GM18507 (cell line): ENCODE measurements around the gene UBE2L5.

Experiments used
- DNase-seq: peaks from one replicate; pipeline ENCODE4 v3.0.0; 2011; ENCODE audit warnings: low read depth; ENCODE audit not compliant: insufficient read length; ENCODE audit errors: extremely low spot score
- FAIRE-seq: peaks from 2 replicates; lab custom pipeline; 2011; peaks lifted over from hg19 to GRCh38; lab: Jason Lieb, UNC

The UBE2L5 gene

DNA sequence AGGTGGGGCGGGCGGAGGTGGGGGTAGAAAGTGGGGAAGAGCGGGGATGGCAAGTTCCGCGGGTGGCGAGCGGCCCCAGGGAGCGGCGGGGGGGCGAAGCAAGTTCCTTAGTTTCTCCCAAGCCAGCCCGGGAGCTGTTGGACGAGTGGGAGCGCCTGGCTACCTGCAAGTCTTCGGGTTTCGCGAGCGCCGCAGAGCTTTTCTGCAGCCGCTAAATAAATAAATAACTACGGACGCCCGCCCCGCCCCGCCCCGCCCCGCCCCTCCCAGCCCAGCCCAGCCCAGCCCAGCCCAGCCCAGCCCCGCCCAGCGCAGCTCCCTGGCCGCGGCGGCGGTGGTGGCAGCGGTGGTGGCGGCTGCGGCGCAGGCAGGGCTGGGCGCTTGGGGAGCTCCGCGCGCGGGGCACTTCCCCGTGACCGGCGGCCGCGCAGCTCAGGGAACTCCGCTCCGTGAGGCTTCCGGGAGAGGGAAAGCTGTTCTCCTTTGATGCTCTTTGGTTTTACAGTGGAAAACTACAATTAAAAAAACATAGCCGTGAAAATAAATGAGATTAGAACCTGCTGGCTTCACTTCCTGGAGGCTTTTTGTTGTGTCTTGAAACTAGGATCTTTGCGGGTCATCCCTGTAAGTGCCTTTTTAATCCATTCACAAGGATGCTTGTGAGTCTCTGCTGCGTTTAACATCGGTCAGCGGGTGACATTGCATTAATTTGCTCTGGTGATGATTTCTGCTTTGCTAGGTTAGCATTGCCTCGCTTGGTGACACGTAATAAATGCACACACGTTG lies at the start of gene UBE2L5:
UBE2L5 (plus strand) TSS at position 440 of the 786 bp plus-strand sequence. CDS start 5,498 bp downstream, outside the sequence.
- no peak for DNase-seq

GRCh38 chr13:30373727-30374126 lies 48.6 kb upstream of the UBE2L5 start:
- no peak for FAIRE-seq
- DNase-seq: no peak

More for the DNA sequence above, at the start of gene UBE2L5:
- peak; percentile 74 for FAIRE-seq

DNA sequence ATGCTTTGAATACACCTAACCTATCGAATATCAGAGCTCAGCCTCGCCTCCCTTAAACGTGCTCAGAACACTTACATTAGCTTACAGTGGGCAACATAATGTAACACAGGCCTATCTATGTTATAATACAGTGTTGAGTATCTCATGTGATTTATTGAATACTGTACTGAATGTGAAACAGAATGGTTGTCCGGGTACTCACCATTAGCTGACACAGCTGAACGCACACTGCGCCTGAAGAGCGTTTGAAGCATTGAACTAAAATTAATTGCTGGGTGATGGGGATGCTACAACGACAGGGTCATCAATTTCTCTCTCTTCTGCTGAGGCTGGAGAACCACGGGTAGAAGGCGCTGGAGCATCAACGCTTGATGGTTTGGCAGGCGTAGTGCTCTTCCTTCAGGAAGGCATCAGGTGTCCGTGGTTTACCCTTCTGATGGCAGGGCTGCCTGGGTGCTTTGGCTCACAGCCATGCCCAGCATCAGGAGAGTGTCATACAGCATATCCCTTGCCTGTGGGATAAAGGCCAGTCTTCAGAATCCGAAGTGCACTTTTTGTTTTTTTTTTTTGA lies 46.9 kb upstream of the UBE2L5 start:
- FAIRE-seq (peak; percentile 86), DNase-seq (no peak)

DNA sequence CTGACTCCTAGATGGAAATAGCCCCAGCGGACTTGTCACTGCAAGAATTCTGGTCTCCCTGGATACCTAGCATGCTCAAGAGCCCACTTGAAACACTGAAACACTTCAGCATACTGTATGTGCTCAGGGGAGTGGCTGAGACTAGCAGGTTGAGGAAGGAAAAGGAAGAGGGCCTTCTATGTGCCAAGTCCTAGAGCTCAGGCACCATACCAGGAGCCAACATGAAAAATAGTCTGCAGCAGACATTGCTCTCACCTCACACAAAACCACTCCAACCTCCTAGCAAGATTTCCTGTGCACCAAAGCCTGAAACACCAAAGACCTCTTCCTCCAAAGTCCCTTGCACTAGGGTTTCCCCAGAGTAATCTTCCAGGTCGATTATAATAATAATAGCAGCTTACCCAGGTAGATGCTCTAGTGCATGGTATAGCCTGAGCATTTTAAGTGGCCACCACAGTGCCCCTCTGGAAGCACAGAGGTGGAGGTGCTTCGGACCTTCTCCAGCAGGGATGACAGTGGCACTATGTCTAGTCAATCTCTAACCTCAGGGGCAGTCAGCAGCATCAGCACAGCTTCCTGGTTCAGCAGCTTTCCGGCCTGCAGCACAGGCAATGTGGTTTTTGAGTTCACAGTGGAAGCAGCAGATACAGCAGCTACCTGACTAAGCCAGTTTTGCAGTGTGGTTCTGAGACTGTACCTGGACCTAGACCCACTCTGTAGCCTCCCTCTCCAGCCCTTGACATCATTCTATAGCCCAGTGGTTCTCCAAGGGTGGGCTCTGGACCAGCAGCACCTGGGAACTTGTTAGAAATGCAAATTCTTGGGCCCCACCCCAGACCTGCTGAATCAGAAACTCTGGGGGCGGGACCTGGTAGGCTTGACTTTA lies 45.6 kb upstream of the UBE2L5 start:
- peak; percentile 98 for FAIRE-seq
- DNase-seq: peak; percentile 58

DNA sequence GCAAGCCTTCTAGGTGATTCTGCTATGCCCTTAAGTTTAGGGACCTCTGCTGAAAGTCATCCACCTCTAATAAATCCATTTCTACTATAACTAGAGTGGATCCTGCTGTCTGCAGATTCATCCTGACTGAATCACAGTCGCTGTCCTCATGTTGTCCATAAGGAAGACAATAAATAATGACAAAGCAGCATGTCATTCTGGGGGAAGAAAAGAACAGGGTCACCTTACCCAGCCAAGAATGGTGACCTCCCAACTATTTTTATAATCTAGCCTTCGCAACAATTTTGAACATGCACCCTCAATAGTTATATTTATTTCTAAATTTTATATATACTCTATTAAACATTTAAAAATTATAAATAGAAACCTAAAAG lies 45.0 kb upstream of the UBE2L5 start:
- DNase-seq (no peak), FAIRE-seq (no peak)

GRCh38 chr13:30378191-30378590 lies 44.1 kb upstream of the UBE2L5 start:
- DNase-seq (no peak), FAIRE-seq (no peak)

DNA sequence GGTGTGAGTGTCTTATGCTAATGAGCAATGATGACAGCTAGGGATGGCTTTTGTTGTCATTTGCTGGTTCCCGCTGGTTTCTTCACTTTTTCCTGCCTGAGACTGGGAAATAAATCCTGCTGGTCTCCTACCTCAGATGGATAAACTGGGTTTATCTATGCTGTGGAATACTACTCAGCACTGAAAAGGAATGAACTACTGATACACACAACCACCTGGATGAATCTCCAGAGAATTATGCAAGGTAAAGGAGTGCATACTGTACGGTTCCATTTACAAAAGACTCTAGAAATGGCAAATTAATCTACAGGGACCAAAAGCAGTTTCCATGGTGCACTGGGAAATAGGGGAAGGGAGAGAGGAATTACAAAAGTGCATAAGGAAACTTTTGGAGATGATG lies 41.2 kb upstream of the UBE2L5 start:
- no peak for FAIRE-seq

GRCh38 chr13:30382836-30383525 lies 39.3 kb upstream of the UBE2L5 start:
- DNase-seq (no peak), FAIRE-seq (no peak)

More for the DNA sequence above, 41.2 kb upstream of the UBE2L5 start:
- no peak for DNase-seq

GRCh38 chr13:30388406-30389283 lies 33.6 kb upstream of the UBE2L5 start:
- no peak for FAIRE-seq
- no peak for DNase-seq

DNA sequence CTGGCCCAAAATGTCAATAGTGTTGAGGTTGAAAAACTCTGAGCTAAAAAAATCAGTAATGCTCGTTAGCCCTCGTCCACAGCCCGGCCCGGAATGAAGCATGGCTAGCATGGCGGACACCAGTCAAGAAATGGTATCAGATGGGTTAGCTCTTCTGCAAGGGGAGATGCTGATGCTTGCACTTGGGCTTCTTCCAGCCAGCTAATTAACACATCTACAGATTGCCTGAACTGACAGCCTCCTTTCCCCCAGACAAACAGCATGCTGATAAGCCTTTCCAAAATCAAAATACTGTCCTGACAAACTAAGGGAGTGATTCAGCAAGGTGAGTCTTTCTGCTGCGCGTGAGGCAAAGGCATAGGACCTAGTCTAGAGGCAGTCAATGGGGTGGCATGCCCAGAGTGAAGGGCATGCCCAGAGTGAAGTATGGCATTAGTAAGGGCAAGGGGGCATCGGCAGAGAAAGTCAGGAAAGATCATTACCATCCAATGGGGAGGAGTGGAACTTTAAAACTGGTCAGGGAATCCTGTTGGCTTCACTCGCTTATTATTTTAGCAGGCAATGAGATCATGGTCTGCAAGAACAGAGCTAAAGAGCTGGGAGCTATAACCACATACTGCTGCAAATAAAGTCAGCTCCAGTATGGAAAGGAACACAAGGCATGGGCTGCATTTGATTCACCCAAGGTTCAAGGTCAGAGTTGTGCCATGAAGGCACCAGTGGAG lies 30.2 kb upstream of the UBE2L5 start:
- FAIRE-seq (no peak), DNase-seq (no peak)

DNA sequence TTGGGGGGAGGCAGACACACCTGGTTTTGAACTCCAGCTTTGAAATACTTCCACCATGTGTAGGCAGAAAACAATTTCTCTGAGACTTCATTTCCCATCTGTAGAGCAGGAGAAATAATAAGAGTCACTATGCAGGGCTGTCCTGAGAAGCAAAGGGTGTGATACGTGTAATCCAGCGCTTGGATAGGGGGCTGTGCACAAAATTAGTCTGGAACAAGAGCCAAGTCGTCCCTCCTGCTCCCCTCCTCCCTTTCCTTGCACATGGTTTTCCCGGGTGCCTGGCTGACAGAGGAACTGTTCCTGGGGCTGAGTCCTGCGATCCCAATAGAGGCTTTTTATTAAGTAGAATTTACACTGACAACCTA lies 29.6 kb upstream of the UBE2L5 start:
- DNase-seq (no peak), FAIRE-seq (no peak)

DNA sequence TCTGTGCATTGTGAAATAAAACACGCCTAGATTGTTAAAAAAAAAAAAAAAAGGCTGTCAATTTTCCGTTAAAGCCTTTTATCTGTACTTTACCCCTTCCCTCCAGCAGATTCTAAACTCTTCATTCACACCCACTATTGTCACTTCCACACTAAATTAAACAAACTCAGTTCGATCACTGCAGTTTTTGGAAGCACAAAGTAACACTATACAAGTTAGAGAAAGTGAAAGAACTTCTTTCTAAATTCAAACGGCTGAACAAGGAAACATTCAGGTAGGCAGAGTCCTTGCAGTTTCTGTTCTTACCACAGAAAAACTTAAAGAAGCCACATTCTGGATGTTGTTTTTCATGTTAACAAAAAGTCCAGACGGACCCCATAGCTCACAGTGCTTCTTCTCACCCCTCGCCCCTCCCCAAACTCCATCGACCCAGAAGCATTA lies 27.5 kb upstream of the UBE2L5 start:
- peak; percentile 83 for FAIRE-seq
- DNase-seq: no peak

DNA sequence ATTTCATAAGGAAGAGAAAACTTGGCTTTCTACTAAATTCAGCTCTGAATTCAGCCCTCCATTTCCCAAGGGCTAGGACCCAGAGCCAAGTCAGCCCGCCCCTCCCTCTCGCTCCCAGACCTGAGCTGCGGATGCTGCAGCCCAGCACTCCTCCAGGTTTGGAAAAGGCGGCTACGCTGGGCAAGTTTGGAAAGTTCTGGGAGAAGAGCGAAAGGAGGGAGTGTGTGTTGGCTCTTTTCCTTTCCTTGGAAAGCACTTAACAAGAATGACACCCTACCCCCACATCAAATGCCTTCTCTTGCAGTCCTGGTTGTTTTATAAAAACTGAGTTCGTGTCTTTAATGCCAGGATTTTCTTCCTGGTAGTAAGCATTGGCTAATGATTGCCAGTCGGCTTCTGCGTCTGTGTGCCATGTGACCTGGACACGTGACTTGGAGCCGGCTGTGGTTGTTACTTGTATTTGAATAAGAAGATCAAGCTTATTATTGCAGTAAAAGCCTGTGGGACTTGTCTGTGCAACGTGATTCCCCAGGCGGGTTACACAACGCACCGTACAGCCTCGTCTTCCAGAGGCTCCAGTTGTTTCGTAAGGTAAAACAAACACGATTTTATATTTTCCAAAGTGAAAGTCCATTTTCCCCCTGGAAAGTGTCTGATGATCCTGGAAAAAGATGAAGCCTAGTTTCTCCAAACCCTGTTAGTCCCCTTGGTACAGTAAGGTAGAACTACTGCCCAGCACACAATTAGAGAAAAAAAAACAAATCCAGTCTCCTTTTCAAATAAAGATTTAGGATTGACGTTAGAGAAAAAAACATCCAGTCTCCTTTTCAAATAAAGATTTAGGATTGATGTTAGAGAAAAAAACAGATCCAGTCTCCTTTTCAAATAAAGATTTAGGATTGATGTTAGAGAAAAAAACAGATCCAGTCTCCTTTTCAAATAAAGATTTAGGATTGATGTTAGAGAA lies 26.8 kb upstream of the UBE2L5 start:
- DNase-seq (peak; percentile 58), FAIRE-seq (peak; percentile 87)

- no peak for DNase-seq
These were observed 25.7 kb upstream of the UBE2L5 start for GRCh38 chr13:30396434-30397075.

DNA sequence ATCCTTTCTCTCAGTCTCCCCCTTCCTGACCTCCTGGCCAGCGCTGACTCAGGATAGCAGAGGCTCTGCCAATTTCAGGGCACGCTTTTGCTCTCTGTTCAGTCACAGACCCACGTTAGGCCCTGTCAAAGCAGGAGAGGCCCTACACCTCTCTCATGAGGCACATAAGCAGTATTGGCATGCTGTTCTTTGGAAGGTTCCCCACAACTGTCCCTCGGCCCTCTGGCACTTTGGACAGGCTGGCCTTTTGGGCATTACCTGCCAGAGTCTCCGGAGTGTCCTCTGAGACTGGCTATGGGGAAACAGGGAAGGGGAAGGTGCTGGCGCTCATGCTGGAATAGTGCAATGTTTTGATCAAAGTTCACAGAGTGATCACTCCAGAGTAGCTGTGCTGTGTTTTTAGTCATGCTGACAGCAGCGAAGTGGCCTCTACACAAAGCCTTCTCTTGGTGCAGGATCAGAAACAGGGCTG lies 23.7 kb upstream of the UBE2L5 start:
- FAIRE-seq (no peak), DNase-seq (no peak)

More at GRCh38 chr13:30396434-30397075, 25.7 kb upstream of the UBE2L5 start:
- FAIRE-seq: peak; percentile 18

DNA sequence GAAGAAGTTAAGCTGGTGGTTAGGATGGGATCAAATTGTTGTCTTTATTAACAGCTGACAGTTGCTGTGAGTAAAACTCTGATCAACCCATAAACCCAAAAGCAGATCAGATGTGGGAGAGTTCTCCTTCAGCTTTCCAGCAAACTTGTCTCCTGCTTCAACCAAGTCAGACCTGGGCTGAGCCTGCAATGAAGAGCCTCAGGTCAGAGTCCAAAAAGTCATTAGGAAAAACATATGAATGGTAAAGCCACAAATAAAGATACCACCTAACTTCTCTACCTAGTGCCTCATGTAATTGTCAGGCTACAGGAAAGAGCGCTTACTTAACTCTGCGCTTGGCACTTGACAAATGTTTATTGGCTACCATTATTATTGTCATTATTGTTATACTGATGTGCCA lies 21.9 kb upstream of the UBE2L5 start:
- DNase-seq (no peak), FAIRE-seq (no peak)
